CD14-positive monocyte (primary cell): ENCODE measurements around the gene APOC3. TPM values are rescaled to one million over a fixed set of nuclear protein-coding genes. Genes with fewer than 3 reads are reported as not detected.

Experiments
- DNase-seq, 3 donors: peaks; one replicate each; pipeline ENCODE4 v3.0.0-alpha.2; 2011 to 2022
- H2AFZ ChIP-seq: 2 replicates; pipeline ENCODE4 v1.6.0; 2012; ENCODE audit warnings: mild to moderate bottlenecking, low read depth, low read length, inconsistent platforms; ENCODE audit not compliant: insufficient read depth, poor library complexity, severe bottlenecking
- H3K27ac ChIP-seq, 2 donors: 1 replicate in 1 of 2; 2 replicates in 1 of 2; pipeline ENCODE4 v1.5.1; 2012 to 2013; ENCODE audit warnings: low read length in 2 of 2, control low read depth in 1 of 2, inconsistent platforms in 1 of 2, low read depth in 1 of 2, mild to moderate bottlenecking in 1 of 2
- H3K27me3 ChIP-seq, 2 donors: one replicate each; pipeline versions ENCODE4 v1.6.0 to v1.6.1; 2011 to 2013; ENCODE audit warnings: low read length in 2 of 2; ENCODE audit not compliant: control insufficient read depth in 2 of 2, insufficient read depth in 2 of 2
- H3K36me3 ChIP-seq, 2 donors: replicated peaks in 1 of 2; 1 replicate in 1 of 2; 2 replicates in 1 of 2; pipeline versions ENCODE4 v1.5.1 to v1.6.1; 2012 to 2013; ENCODE audit warnings: low read length in 2 of 2, control low read depth in 1 of 2, inconsistent platforms in 1 of 2, mild to moderate bottlenecking in 1 of 2; ENCODE audit not compliant: insufficient read depth in 2 of 2, control insufficient read depth in 1 of 2
- H3K4me1 ChIP-seq, 2 donors: 1 replicate in 1 of 2; 2 replicates in 1 of 2; pipeline versions ENCODE4 v1.5.1 to v1.6.1; 2012 to 2013; ENCODE audit warnings: low read length in 2 of 2, control low read depth in 1 of 2, inconsistent platforms in 1 of 2, mild to moderate bottlenecking in 1 of 2, moderate library complexity in 1 of 2; ENCODE audit not compliant: insufficient read depth in 2 of 2, control insufficient read depth in 1 of 2
- H3K4me2 ChIP-seq: replicated peaks from 2 replicates; pipeline ENCODE3; 2012; ENCODE audit warnings: low read length, moderate library complexity, mild to moderate bottlenecking; ENCODE audit not compliant: poor library complexity, severe bottlenecking; ENCODE audit errors: extremely low read depth
- H3K4me3 ChIP-seq, 3 experiments: fragments of 200-600 bp in 1 of 3; sonication (generic) in 1 of 3; replicated peaks in 1 of 3; 1 replicate in 2 of 3; 2 replicates in 1 of 3; pipeline ENCODE4 v1.5.1; 2011 to 2013; ENCODE audit warnings: low read length in 3 of 3, mild to moderate bottlenecking in 3 of 3, control low read depth in 2 of 3, low read depth in 2 of 3, inconsistent platforms in 1 of 3, moderate library complexity in 1 of 3
- H3K79me2 ChIP-seq: 2 replicates; pipeline ENCODE4 v1.6.0; 2012; ENCODE audit warnings: mild to moderate bottlenecking, control low read depth, inconsistent platforms, low read length, moderate library complexity; ENCODE audit not compliant: insufficient read depth
- H3K9ac ChIP-seq: 2 replicates; pipeline ENCODE4 v1.6.0; 2017; ENCODE audit warnings: low read length, mild to moderate bottlenecking; ENCODE audit not compliant: insufficient read depth, poor library complexity, severe bottlenecking
- H3K9me3 ChIP-seq, 2 donors: replicated peaks in 1 of 2; 1 replicate in 1 of 2; 2 replicates in 1 of 2; pipeline versions ENCODE4 v1.5.1 to v1.6.1; 2012 to 2013; ENCODE audit warnings: low read length in 2 of 2, control low read depth in 1 of 2; ENCODE audit not compliant: control insufficient read depth in 1 of 2, insufficient read depth in 1 of 2
- H4K20me1 ChIP-seq: 2 replicates; pipeline ENCODE4 v1.6.0; 2012; ENCODE audit warnings: mild to moderate bottlenecking, low read length, control low read depth, moderate library complexity; ENCODE audit not compliant: insufficient read depth
- H3K27ac Mint-ChIP-seq, 7 donors: one replicate each; pipeline ENCODE4 v1.8.0; 2020; ENCODE audit warnings: mild to moderate bottlenecking in 7 of 7, mixed read lengths in 7 of 7, moderate library complexity in 6 of 7, inconsistent platforms in 2 of 7
- H3K27me3 Mint-ChIP-seq, 3 donors: one replicate each; pipeline ENCODE4 v1.8.0; 2021 to 2022; ENCODE audit warnings: low read depth in 3 of 3, mild to moderate bottlenecking in 3 of 3, mixed read lengths in 3 of 3, moderate library complexity in 3 of 3, inconsistent platforms in 1 of 3
- H3K36me3 Mint-ChIP-seq, 2 donors: one replicate each; pipeline ENCODE4 v1.8.0; 2020; ENCODE audit warnings: mixed read lengths in 2 of 2, inconsistent platforms in 1 of 2, mild to moderate bottlenecking in 1 of 2
- H3K4me1 Mint-ChIP-seq: one replicate; pipeline ENCODE4 v1.8.0; 2020; ENCODE audit warnings: mild to moderate bottlenecking, mixed read lengths
- H3K4me3 Mint-ChIP-seq, 2 donors: one replicate each; pipeline ENCODE4 v1.8.0; 2020; ENCODE audit warnings: mild to moderate bottlenecking in 2 of 2, mixed read lengths in 2 of 2, moderate library complexity in 1 of 2
- H3K9me3 Mint-ChIP-seq, 7 donors: one replicate each; pipeline ENCODE4 v1.8.0; 2020 to 2022; ENCODE audit warnings: mixed read lengths in 7 of 7, mild to moderate bottlenecking in 6 of 7, moderate library complexity in 6 of 7, inconsistent platforms in 2 of 7
- WGBS: methylation state at CpG from one replicate; pipeline ENCODE4 v1.1.5; 2013; ENCODE audit warnings: missing lambda C conversion rate; ENCODE audit not compliant: insufficient coverage; 5-methylcytosine and 5-hydroxymethylcytosine counted together
- intact Hi-C, 2 donors: fragments of 100-400 bp; cut with micrococcal nuclease; formaldehyde crosslinking; loops; one replicate each; pipeline versions ENCODE4 v1.15.0 to v1.15.1; 2023
- polyA plus RNA-seq, 3 donors: library from polyadenylated mRNA; depleted of rRNA in 1 of 3; unstranded in 2 of 3; stranded (reverse) in 1 of 3; fragments of 300-500 nt in 2 of 3; fragments of >200 nt in 1 of 3; fragmentation: Illumina TruSeq in 2 of 3; gene quantifications; 1 replicate in 2 of 3; 2 replicates in 1 of 3; pipeline ENCODE4 v1.2.3, GENCODE V29; 2012 to 2021
- TF ChIP-seq, protein P1 (sequence below): fragments of 200-600 bp; IDR thresholded peaks from one replicate; pipeline ENCODE4 v1.8.0; 2022; ENCODE audit warnings: antibody characterized with exemption, mild to moderate bottlenecking

The APOC3 gene
- polyA plus RNA-seq, 3 donors = not detected

DNA sequence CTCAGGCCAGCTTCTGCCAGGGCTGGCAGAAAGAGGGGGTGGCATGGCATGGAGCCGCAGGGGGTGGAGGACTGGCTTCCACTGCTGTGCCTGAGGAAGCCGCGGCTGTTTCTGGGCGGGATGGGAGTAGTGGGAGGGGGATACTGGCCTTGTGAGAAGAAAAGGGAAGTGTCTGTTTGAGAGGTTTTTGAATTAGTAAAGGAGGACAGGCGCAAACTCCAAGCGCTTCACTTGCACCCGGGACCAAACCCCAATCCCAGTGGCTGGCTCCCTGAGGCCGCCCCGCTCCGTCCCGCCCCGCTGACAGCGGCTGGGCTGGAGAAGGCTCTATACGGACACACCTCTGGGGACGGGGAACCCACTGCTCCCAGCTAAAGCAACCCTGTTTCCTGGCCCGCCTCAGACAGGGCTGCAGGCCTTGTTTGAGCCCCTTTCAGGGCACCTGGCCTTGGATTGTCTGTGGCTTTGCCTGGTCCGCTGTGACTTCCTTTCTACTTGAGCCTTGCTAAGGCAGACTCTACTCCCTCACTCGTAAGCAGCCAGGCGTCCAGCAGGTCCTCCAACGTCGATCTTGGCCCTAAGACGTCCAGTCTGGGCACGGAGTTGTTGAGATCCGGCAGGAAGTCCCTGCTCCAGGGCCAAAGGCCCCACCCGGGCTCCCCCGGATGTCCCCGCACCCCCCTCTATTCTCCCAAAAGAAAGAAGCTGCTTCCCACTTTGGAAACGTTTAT lies 5.5 kb downstream of the APOC3 start:
- Mint-ChIP-seq H3K36me3 (no peaks in the 10 kb centered on the region), H3K9me3 (peaks cover 0 to 1% (median 0%) of the 10 kb centered on the region in 7 donors), H3K4me1 (peaks cover 14% of the 10 kb centered on the region), H3K4me3 (peak overlapping the region; percentile 74 to 88), H3K27ac (peak overlapping the region in 1 of 7 donors; percentile 41), H3K27me3 (peaks cover 3 to 8% (median 4%) of the 10 kb centered on the region in 3 donors)
- H2AFZ ChIP-seq = peak overlapping the region; percentile 87
- no peaks in the 10 kb centered on the region for H3K9me3 ChIP-seq
- H3K36me3 ChIP-seq = no peaks in the 10 kb centered on the region
- peak overlapping the region; percentile 10 to 78 (median 47) for H3K4me3 ChIP-seq
- intact Hi-C loops = no loop called here
- peak overlapping the region; percentile 87 for H3K4me2 ChIP-seq
- no peak overlapping the region for H3K27ac ChIP-seq
- H3K27me3 ChIP-seq = no peaks in the 10 kb centered on the region
- TF ChIP-seq, protein P1, sequence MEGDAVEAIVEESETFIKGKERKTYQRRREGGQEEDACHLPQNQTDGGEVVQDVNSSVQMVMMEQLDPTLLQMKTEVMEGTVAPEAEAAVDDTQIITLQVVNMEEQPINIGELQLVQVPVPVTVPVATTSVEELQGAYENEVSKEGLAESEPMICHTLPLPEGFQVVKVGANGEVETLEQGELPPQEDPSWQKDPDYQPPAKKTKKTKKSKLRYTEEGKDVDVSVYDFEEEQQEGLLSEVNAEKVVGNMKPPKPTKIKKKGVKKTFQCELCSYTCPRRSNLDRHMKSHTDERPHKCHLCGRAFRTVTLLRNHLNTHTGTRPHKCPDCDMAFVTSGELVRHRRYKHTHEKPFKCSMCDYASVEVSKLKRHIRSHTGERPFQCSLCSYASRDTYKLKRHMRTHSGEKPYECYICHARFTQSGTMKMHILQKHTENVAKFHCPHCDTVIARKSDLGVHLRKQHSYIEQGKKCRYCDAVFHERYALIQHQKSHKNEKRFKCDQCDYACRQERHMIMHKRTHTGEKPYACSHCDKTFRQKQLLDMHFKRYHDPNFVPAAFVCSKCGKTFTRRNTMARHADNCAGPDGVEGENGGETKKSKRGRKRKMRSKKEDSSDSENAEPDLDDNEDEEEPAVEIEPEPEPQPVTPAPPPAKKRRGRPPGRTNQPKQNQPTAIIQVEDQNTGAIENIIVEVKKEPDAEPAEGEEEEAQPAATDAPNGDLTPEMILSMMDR = no peak
- peak; percentile 6 to 16 (median 13) for DNase-seq
- H3K4me1 ChIP-seq = peaks cover 17 to 19% of the 10 kb centered on the region in 2 donors
- peak overlapping the region; percentile 48 for H3K9ac ChIP-seq
- no peaks in the 10 kb centered on the region for H3K79me2 ChIP-seq
- WGBS = 2% methylated on average over 27 of the region's 28 CpGs
- H4K20me1 ChIP-seq = no peaks in the 10 kb centered on the region

DNA sequence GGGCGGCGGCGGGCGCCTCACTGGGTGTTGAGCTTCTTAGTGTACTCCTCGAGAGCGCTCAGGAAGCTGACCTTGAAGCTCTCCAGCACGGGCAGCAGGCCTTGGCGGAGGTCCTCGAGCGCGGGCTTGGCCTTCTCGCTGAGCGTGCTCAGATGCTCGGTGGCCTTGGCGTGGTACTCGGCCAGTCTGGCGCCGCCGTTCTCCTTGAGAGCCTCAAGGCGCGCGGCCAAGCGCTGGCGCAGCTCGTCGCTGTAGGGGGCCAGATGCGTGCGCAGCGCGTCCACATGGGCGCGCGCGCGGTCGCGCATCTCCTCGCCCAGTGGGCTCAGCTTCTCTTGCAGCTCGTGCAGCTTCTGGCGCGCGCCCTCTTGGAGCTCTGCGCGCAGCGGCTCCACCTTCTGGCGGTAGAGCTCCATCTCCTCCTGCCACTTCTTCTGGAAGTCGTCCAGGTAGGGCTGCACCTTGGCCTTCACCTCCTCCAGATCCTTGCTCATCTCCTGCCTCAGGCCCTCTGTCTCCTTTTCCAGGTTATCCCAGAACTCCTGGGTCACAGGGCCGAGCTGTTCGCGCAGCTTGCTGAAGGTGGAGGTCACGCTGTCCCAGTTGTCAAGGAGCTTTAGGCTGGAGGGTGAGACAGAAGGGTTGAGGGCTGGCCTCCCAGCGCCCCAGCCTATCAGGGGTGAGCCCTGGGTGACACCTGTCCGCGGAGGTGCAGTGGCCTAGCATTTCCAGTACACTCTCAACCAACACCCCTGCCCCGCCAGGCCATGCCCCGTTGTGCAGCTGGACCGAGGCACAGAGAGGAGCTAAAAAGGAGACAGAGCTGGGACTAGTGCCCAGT lies 6.3 kb downstream of the APOC3 start:
- H3K9ac ChIP-seq = peak overlapping the region; percentile 48
- no peak overlapping the region for H3K27ac ChIP-seq
- peaks cover 0 to 1% (median 0%) of the 10 kb centered on the region in 7 donors for H3K9me3 Mint-ChIP-seq
- H2AFZ ChIP-seq = peak overlapping the region; percentile 87
- H3K27ac Mint-ChIP-seq = peak overlapping the region in 1 of 7 donors; percentile 61
- peak; percentile 41 to 48 (median 45) for DNase-seq
- intact Hi-C loops = no loop called here
- H3K27me3 ChIP-seq = no peaks in the 10 kb centered on the region
- peaks cover 17 to 19% of the 10 kb centered on the region in 2 donors for H3K4me1 ChIP-seq
- H4K20me1 ChIP-seq = no peaks in the 10 kb centered on the region
- peaks cover 3 to 8% (median 4%) of the 10 kb centered on the region in 3 donors for H3K27me3 Mint-ChIP-seq
- TF ChIP-seq, protein P1 = peak; percentile 33
- no peaks in the 10 kb centered on the region for H3K36me3 ChIP-seq
- H3K4me2 ChIP-seq = peak overlapping the region; percentile 87
- H3K4me1 Mint-ChIP-seq = peaks cover 14% of the 10 kb centered on the region
- H3K4me3 Mint-ChIP-seq = peak overlapping the region; percentile 74 to 88
- H3K4me3 ChIP-seq = peak overlapping the region; percentile 10 to 78 (median 47)
- 5% methylated on average over 50 of the region's 57 CpGs for WGBS
- H3K9me3 ChIP-seq = no peaks in the 10 kb centered on the region
- no peaks in the 10 kb centered on the region for H3K79me2 ChIP-seq
- no peaks in the 10 kb centered on the region for H3K36me3 Mint-ChIP-seq
